ENCODE measurements around the gene DLG1. TPM values are rescaled to one million over a fixed set of nuclear protein-coding genes. Genes with fewer than 3 reads are reported as not detected.

DLG1 gene
- total and polyA plus RNA-seq, 4 experiments from 2014 or later = 21.4 to 92.1 (median 61.2) TPM

Small RNA genes within 50 kb of the gene (microRNA-seq; reads per million reads assigned to microRNA genes)
- not detected for gene MIR4797 (ENCODE audit: borderline microRNAs expressed, borderline number of aligned reads, borderline replicate concordance)

All from CD4-positive, alpha-beta memory T cell (primary cell).